Mucosa of descending colon (tissue), 3 donors: Measurements from ENCODE around the gene MRPS27. TPM values are rescaled to one million over a fixed set of nuclear protein-coding genes. Genes with fewer than 3 reads are reported as not detected.

Source experiments
- ATAC-seq: fragments of 200-7000 bp; cut with Tn5 transposase; one replicate; pipeline ENCODE4 v1.9.1; 2020; ENCODE audit warnings: mild to moderate bottlenecking, moderate library complexity
- DNase-seq, 3 donors: peaks; one replicate each; pipeline ENCODE4 v3.0.0-alpha.2; 2020
- H3K36me3 ChIP-seq: fragments of 200-600 bp; one replicate; pipeline ENCODE4 v1.8.0; 2021; ENCODE audit warnings: low read depth, mild to moderate bottlenecking
- H3K4me1 ChIP-seq: fragments of 200-600 bp; one replicate; pipeline ENCODE4 v1.8.0; 2021; ENCODE audit warnings: low read depth, mild to moderate bottlenecking
- H3K4me3 ChIP-seq: fragments of 200-600 bp; one replicate; pipeline ENCODE4 v1.8.0; 2021; ENCODE audit warnings: mild to moderate bottlenecking
- H3K9me3 ChIP-seq: fragments of 200-600 bp; one replicate; pipeline ENCODE4 v1.8.0; 2021; ENCODE audit warnings: mild to moderate bottlenecking
- CTCF ChIP-seq: fragments of 200-600 bp; IDR thresholded peaks from one replicate; pipeline ENCODE4 v1.8.0; 2022; ENCODE audit warnings: antibody characterized with exemption, mild to moderate bottlenecking
- intact Hi-C, 2 donors: fragments of 100-400 bp; cut with DNase I in 1 of 2; cut with micrococcal nuclease in 1 of 2; formaldehyde crosslinking; loops; one replicate each; pipeline versions ENCODE4 v1.11.0 to v1.11.1; 2022; cut with DNase I, micrococcal nuclease
- total RNA-seq, 3 donors: library from RNA; stranded (reverse); fragmentation: NEBNext Ultra II Directional in 2 of 3; extraction: Animal tissue kit (Norgen Biotek cat#: 25700) in 2 of 3; gene quantifications; one replicate each; pipeline versions ENCODE4 v1.2.1 to v1.2.4, GENCODE V29; 2021 to 2023
- donor health status: DM: no; HTN: no; CAD: no; lungs with moderate emphysema.
- donor health status: DM: no; HTN: no; CAD: no.
- donor health status: DM: no; HTN: yes; CAD: no.

Gene MRPS27
- total RNA-seq, 3 donors from 2014 or later = 32.7 to 40.3 (median 37.6) TPM

- TF ChIP-seq CTCF = no peak
- Histone ChIP-seq H3K4me1 (no peaks in the 10 kb centered on the region), H3K9me3 (no peaks in the 10 kb centered on the region), H3K4me3 (no peak overlapping the region), H3K36me3 (no peaks in the 10 kb centered on the region)
- intact Hi-C loops = no loop called here
- DNase-seq = no peak
- no peak for ATAC-seq
Measured at GRCh38 chr5:72223371-72223770, 96.7 kb downstream of the MRPS27 start.

- intact Hi-C loops = no loop called here
- Histone ChIP-seq H3K4me1 (no peaks in the 10 kb centered on the region), H3K9me3 (no peaks in the 10 kb centered on the region), H3K36me3 (no peaks in the 10 kb centered on the region), H3K4me3 (no peak overlapping the region)
- ATAC-seq (no peak), DNase-seq (no peak)
- TF ChIP-seq CTCF = no peak
Measured at GRCh38 chr5:72222521-72222920, 97.5 kb downstream of the MRPS27 start.

GRCh38 chr5:72221541-72221940 lies 98.5 kb downstream of the MRPS27 start:
- no peak for TF ChIP-seq CTCF
- no peaks in the 10 kb centered on the region for H3K36me3 ChIP-seq
- H3K4me1 ChIP-seq = no peaks in the 10 kb centered on the region
- no peak overlapping the region for H3K4me3 ChIP-seq
- intact Hi-C loops = no loop called here
- no peak for DNase-seq
- ATAC-seq = no peak
- no peaks in the 10 kb centered on the region for H3K9me3 ChIP-seq

GRCh38 chr5:72221099-72221498 lies 98.9 kb downstream of the MRPS27 start:
- Histone ChIP-seq H3K36me3 (no peaks in the 10 kb centered on the region), H3K4me1 (no peaks in the 10 kb centered on the region), H3K4me3 (no peak overlapping the region), H3K9me3 (no peaks in the 10 kb centered on the region)
- no peak for TF ChIP-seq CTCF
- ATAC-seq (no peak), DNase-seq (no peak)
- intact Hi-C loops = no loop called here

- no peaks in the 10 kb centered on the region for H3K4me1 ChIP-seq
- intact Hi-C loops = no loop called here
- TF ChIP-seq CTCF = no peak
- H3K36me3 ChIP-seq = no peaks in the 10 kb centered on the region
- DNase-seq = no peak
- no peak overlapping the region for H3K4me3 ChIP-seq
- no peaks in the 10 kb centered on the region for H3K9me3 ChIP-seq
- ATAC-seq = no peak
Measured at GRCh38 chr5:72216756-72217155, 103.3 kb downstream of the MRPS27 start.

- no peak overlapping the region for H3K4me3 ChIP-seq
- no peaks in the 10 kb centered on the region for H3K4me1 ChIP-seq
- no peaks in the 10 kb centered on the region for H3K9me3 ChIP-seq
- peak; percentile 51 for ATAC-seq
- no peak for TF ChIP-seq CTCF
- no peak for DNase-seq
- no peaks in the 10 kb centered on the region for H3K36me3 ChIP-seq
- intact Hi-C loops = no loop called here
Measured at GRCh38 chr5:72214168-72214567, 105.9 kb downstream of the MRPS27 start.
